ENCODE results near the gene DCLK2. TPM values are rescaled to one million over a fixed set of nuclear protein-coding genes. Genes with fewer than 3 reads are reported as not detected.

DCLK2 gene
- total and polyA plus RNA-seq, 2 of the 4 experiments (the other 2 are of a cell fraction), result 11.3 to 15.5 TPM

- H3K4me3 ChIP-seq (ENCODE audit: insufficient read depth, low read depth, low read length), result no peak overlapping the region
- H3K27ac ChIP-seq (ENCODE audit: insufficient read depth, low read length), result no peak overlapping the region
- no peaks in the 10 kb centered on the region for H3K9me3 ChIP-seq (ENCODE audit: control insufficient read depth, insufficient read depth, low read length)
- peaks cover 2% of the 10 kb centered on the region; the same call in 1 of the 2 replicates for H3K4me1 ChIP-seq (ENCODE audit: control insufficient read depth, insufficient read depth, low read length)
- H4K8ac ChIP-seq (ENCODE audit: low read depth in 2 of 2, low read length in 2 of 2), result no peak overlapping the region
- dilution Hi-C loops (cut with HindIII; ENCODE audit: low sequenced_read_pairs, unreplicated experiment) (no loop called here), intact Hi-C loops (cut with micrococcal nuclease) (no loop called here), in situ Hi-C loops (cut with MboI; ENCODE audit: low sequenced_read_pairs) (no loop called here)
- H3K9me1 ChIP-seq (ENCODE audit: insufficient read depth, low read length), result no peaks in the 10 kb centered on the region; the same call in 1 of the 2 replicates
- no peaks in the 10 kb centered on the region for H3K36me3 ChIP-seq (ENCODE audit: control insufficient read depth, insufficient read depth, low read length)
- no CpG with 5 or more reads among the region's 4 CpGs for WGBS, 2 experiments (ENCODE audit: extremely low coverage in 2 of 2, insufficient read length in 1 of 2)
- 0 out of 2 replicates have a peak, but pooled peaks cover 6% of the 10 kb centered on the region for H4K20me1 ChIP-seq (ENCODE audit: insufficient read depth, low read length)
- no peak overlapping the region for H4K5ac ChIP-seq (ENCODE audit: low read depth, low read length)
- H4K91ac ChIP-seq (ENCODE audit: insufficient read depth, low read depth, low read length), result no peak overlapping the region
- TF ChIP-seq ELK1 (IDR thresholded peaks at IDR 0.05; ENCODE audit: borderline replicate concordance, low read depth, low read length) (no peak), FOS (IDR thresholded peaks at IDR 0.05; ENCODE audit: low read depth, low read length) (no peak), POLR2A (IDR thresholded peaks at IDR 0.05; ENCODE audit: low read depth, low read length) (no peak), MXI1 (IDR thresholded peaks at IDR 0.05; ENCODE audit: borderline replicate concordance, low read depth, low read length) (no peak), USF2 (IDR thresholded peaks at IDR 0.05; ENCODE audit: low read depth, low read length) (no peak), MAZ (IDR thresholded peaks at IDR 0.05; ENCODE audit: borderline replicate concordance, low read depth, low read length) (no peak), RCOR1 (IDR thresholded peaks at IDR 0.05; ENCODE audit: insufficient replicate concordance, low read length) (no peak), MAFK (IDR thresholded peaks at IDR 0.05; ENCODE audit: low read depth, low read length) (no peak)
- no peak overlapping the region for H3K9ac ChIP-seq (ENCODE audit: low read depth, low read length)
- no peak overlapping the region for H2BK15ac ChIP-seq (ENCODE audit: low read depth, low read length)
- CTCF ChIA-PET, result no interaction called here
- H2AFZ ChIP-seq (replicated peaks; ENCODE audit: low read length, poor library complexity), result no peak overlapping the region
- no peak overlapping the region for H3K4me2 ChIP-seq (ENCODE audit: low read depth, low read length)
- H3K56ac ChIP-seq (ENCODE audit: extremely low read depth, insufficient read depth, low read length), result no peak overlapping the region
- H3K18ac ChIP-seq (ENCODE audit: low read depth, low read length), result no peak overlapping the region
- DNase-seq, result peak; percentile 69
- no peak overlapping the region for H2AK5ac ChIP-seq (ENCODE audit: low read depth, low read length)
- POLR2A ChIA-PET (ENCODE audit: unreplicated experiment), result no interaction called here
- no peak overlapping the region for H2BK5ac ChIP-seq (ENCODE audit: low read depth, low read length, poor library complexity, severe bottlenecking)
- no TSS peak for BruUV-seq (replicated peaks)
- H3K14ac ChIP-seq (replicated peaks; ENCODE audit: low read depth, low read length), result no peak overlapping the region
- H2BK20ac ChIP-seq (ENCODE audit: low read depth, low read length), result no peak overlapping the region
- H2BK120ac ChIP-seq (ENCODE audit: low read depth, low read length), result no peak overlapping the region
- H3K27me3 ChIP-seq (ENCODE audit: control insufficient read depth, insufficient read depth, low read length), result no peaks in the 10 kb centered on the region
- H3K4ac ChIP-seq (ENCODE audit: low read depth, low read length), result no peak overlapping the region
- H2AK9ac ChIP-seq (replicated peaks; ENCODE audit: low read depth, low read length, poor library complexity), result no peak overlapping the region
- H3K79me1 ChIP-seq (ENCODE audit: low read depth in 1 of 2, low read length in 2 of 2), result peaks cover 40 to 65% of the 10 kb centered on the region in 2 experiments
- ATAC-seq (ENCODE audit: low read depth), result peak; percentile 70; the same call in 1 of the 2 replicates
- H3K23ac ChIP-seq (ENCODE audit: low read depth, low read length), result no peak overlapping the region
These were observed 20.0 kb downstream of the DCLK2 start for GRCh38 chr4:150098214-150098613.

Data from IMR-90 (cell line).